HG03558 (cell line): ENCODE data around the gene RAG1.

Experiments
- ATAC-seq: cut with Tn5 transposase; IDR thresholded peaks from one replicate; pipeline ENCODE4 v1.9.1; 2021; ENCODE audit warnings: moderate number of reproducible peaks; ENCODE audit not compliant: unreplicated experiment; ENCODE audit errors: extremely low read depth

Gene RAG1

GRCh38 chr11:36627006-36627405, 59.2 kb downstream of the RAG1 start:
- no peak for ATAC-seq

- no peak for ATAC-seq
Measured at GRCh38 chr11:36627471-36627870, 59.7 kb downstream of the RAG1 start.

GRCh38 chr11:36628141-36628540, 60.3 kb downstream of the RAG1 start:
- no peak for ATAC-seq

DNA sequence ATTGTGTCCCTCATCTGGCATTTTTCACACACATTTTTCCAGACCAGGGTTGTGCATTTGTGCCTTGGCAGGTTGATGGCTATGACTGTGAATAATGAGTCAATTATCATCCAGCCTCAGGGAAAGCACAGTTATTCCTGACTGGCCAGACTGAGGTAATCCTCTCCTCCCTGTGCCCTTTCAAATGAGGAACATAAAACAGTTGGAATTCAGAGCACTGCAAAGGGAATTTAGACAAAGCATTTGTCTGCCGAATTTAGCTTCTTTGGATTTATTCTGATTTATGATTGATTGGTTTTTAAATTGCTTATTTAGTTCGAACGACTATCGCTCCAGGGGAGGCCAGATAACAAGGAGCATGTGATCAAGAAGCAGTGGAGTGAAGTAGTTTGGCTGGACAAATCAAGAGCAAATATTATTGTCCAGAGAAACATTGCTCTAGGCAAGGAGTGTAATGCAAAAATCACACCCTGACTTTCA, 61.0 kb downstream of the RAG1 start:
- ATAC-seq: no peak
